ENCODE results near the gene ARHGAP35. TPM values are rescaled to one million over a fixed set of nuclear protein-coding genes. Genes with fewer than 3 reads are reported as not detected.
"Not testable (repeated sequence)": the region's sequence is repeated elsewhere in the genome, so short reads cannot be mapped to it uniquely, and the experiment has no call there.

The ARHGAP35 gene
- total RNA-seq, result 10 to 100 TPM; 68.2 to 68.5 TPM
- long read RNA-seq, full-length matches to known transcripts, result 2 of 31 reads
- long read RNA-seq, partial matches to known transcripts, result 0 of 31 reads
- long read RNA-seq, other reads (novel, unspliced or antisense), result 29 of 31 reads

- ATAC-seq (peak; percentile 71 to 78), DNase-seq (no peak)
- intact Hi-C loops (cut with DNase I), result loop anchor here in 1 of 2 donors (5.0 to 10.0 kb wide), 2 partner anchors 64 to 131 kb away; no protein-coding TSS in a partner anchor
These were observed at the start of gene ARHGAP35 for GRCh38 chr19:46860846-46861690. TSS of gene ARHGAP35 (plus strand) at chr19:46860997. CDS start at chr19:46918676, 57,679 bp downstream.

GRCh38 chr19:46812977-46813838 lies 47.6 kb upstream of the ARHGAP35 start:
- DNase-seq (peak; percentile 55), ATAC-seq (peak; percentile 70 to 86)
- intact Hi-C loops (cut with DNase I), result no loop called here

- ATAC-seq (peak; percentile 62 to 78), DNase-seq (peak; percentile 76)
- intact Hi-C loops (cut with DNase I), result no loop called here
These were observed 46.9 kb upstream of the ARHGAP35 start for GRCh38 chr19:46813839-46814358.

GRCh38 chr19:46815833-46816627 lies 44.8 kb upstream of the ARHGAP35 start:
- DNase-seq (no peak), ATAC-seq (no peak)
- intact Hi-C loops (cut with DNase I), result no loop called here

GRCh38 chr19:46818812-46819211 lies 42.0 kb upstream of the ARHGAP35 start:
- intact Hi-C loops (cut with DNase I), result no loop called here
- ATAC-seq (no peak), DNase-seq (no peak)

GRCh38 chr19:46821512-46822409 lies 39.0 kb upstream of the ARHGAP35 start:
- peak; percentile 39 to 59 for ATAC-seq
- intact Hi-C loops (cut with DNase I), result loop anchor here in 1 of 2 donors (5.0 kb wide), 1 partner anchor 59 kb away; no protein-coding TSS in a partner anchor

GRCh38 chr19:46822410-46822787 lies 38.4 kb upstream of the ARHGAP35 start:
- ATAC-seq, DNase-seq: not testable (repeated sequence)
- intact Hi-C loops (cut with DNase I), result loop anchor here in 1 of 2 donors (5.0 kb wide), 1 partner anchor 60 kb away; no protein-coding TSS in a partner anchor

More at GRCh38 chr19:46821512-46822409, 39.0 kb upstream of the ARHGAP35 start:
- DNase-seq, result no peak

- ATAC-seq (no peak), DNase-seq (no peak)
- intact Hi-C loops (cut with DNase I), result loop anchor here in 1 of 2 donors (5.0 kb wide), 1 partner anchor 61 kb away; no protein-coding TSS in a partner anchor
These were observed 37.7 kb upstream of the ARHGAP35 start for GRCh38 chr19:46823049-46823448.

DNA sequence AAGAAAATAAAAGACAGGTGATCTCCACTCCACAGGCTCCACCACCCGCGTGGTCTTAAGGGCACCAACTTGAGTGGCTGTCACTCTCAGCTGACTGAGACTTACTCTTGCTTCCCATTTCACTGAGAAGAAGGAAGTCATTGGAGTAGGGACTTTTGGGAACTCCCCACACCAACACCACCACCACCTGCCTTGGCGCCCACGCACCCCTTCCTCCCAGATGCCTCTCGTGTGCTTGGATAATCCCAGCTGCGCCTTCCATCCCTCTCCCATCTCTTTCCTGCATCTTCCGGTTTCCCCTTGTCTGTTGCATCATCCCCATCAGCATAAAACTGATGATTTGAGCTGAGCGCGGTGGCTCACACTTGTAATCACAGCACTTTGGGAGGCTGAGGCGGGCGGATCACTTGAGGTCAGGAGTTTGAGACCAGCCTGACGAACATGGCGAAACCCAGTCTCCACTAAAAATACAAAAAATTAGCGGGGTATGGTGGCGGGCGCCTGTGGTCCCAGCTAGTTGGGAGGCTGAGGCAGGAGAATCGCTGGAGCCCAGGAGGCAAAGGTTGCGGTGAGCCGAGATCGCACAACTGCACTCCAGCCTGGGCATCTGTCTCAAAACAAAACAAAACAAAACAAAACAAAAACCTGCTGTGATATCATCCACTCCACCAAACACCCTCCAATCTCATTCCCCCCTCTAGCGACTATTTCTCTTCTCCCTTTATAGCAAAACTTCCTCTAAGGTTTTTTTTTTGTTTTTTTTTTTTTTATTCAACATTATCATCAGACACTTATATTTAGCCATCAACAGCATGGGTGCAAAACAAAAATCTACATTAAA lies 35.7 kb upstream of the ARHGAP35 start:
- ATAC-seq, result peak in 1 of 2 donors; percentile 50
- intact Hi-C loops (cut with DNase I), result loop anchor here in 1 of 2 donors (5.0 kb wide), 1 partner anchor 63 kb away; no protein-coding TSS in a partner anchor

DNA sequence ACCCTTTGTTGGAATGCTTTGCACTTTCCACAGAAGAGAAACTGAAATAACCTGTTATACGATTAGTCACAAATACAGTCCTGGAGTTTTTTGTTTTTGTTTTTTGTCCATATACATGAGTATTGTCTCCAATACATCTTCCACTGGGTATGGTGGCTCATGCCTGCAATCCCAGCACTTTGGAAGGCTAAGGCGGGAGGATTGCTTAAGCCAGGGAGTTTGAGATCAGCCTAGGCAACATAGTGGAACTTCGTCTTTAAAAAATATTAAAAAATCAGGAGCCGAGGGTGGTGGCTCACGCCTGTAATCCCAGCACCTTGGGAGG lies 35.1 kb upstream of the ARHGAP35 start:
- no peak for DNase-seq
- no peak for ATAC-seq
- intact Hi-C loops (cut with DNase I), result no loop called here

More for the DNA sequence above, 35.7 kb upstream of the ARHGAP35 start:
- no peak for DNase-seq

DNA sequence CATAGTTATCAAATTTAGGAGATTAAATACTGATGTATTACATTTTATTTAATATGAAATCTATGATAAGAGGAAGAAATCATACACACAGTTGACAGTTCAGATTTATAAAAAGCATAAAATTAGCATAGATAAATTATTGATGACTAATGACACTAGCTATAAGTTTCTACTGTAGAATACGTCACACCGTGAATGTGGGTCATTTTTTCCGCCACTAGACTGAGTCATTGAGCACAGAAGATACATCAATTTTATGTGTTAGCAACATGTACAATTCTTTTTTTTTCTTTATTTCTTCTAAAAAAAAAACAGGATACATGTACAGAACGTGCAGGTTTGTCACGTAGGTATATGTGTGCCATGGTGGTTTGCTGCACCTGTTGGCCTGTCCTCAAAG lies 32.3 kb upstream of the ARHGAP35 start:
- DNase-seq, result no peak
- intact Hi-C loops (cut with DNase I), result no loop called here
- ATAC-seq, result no peak

GRCh38 chr19:46830864-46831263 lies 29.9 kb upstream of the ARHGAP35 start:
- no peak for DNase-seq
- intact Hi-C loops (cut with DNase I), result no loop called here
- ATAC-seq, result no peak

GRCh38 chr19:46834121-46834520 lies 26.7 kb upstream of the ARHGAP35 start:
- ATAC-seq (no peak), DNase-seq (no peak)
- intact Hi-C loops (cut with DNase I), result no loop called here

DNA sequence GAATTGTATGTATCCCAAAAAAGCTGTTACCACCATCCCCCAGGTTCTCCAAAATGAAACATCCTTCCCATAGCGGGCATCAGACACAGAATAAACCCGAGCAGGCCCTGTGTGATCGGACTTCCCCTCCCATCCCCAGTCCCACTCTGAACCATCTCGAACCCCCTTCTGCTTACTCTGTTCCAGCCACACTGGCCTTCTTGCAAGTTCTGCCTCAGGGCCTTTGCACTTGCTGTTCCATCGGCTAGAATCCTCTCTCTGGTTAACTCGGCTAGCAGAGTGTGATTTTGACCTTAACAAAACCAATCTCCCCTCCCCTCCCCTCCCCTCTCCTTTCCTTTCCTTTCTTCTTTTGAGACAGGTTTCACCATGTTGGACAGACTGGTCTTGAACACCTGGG lies 25.8 kb upstream of the ARHGAP35 start:
- intact Hi-C loops (cut with DNase I), result no loop called here
- DNase-seq (no peak), ATAC-seq (no peak)

DNA sequence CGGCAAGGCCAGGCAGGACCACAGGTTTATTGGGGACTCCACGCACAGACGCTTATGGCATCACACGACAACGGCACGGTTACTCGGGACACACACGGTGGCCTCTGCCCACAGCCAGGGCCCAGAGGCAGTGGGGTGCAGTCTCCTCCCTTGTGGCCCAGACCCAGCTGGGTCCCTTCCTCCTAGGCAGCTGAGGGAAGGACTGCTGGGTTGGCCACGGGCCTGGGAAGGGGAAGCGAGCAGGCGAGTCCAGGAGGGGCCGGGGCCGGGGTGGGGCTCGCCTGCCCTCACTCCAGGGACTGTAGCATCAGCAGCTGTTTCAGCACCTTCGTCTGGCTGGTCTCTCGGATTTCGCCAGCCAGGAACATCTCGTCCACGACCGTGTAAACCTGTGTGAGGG lies 22.6 kb upstream of the ARHGAP35 start:
- DNase-seq (no peak), ATAC-seq (no peak)
- intact Hi-C loops (cut with DNase I), result no loop called here

GRCh38 chr19:46839752-46840497 lies 20.9 kb upstream of the ARHGAP35 start:
- no peak for DNase-seq
- intact Hi-C loops (cut with DNase I), result loop anchor here (1.0 to 2.0 kb wide), 2 partner anchors 83 kb away; no protein-coding TSS in a partner anchor
- ATAC-seq, result no peak

Measured in left cardiac atrium (tissue), 4 donors.